ENCODE measurements around the gene CD99. TPM values are rescaled to one million over a fixed set of nuclear protein-coding genes. Genes with fewer than 3 reads are reported as not detected.

Gene CD99
- total and polyA plus RNA-seq, 4 donors: 118 to 266 (median 189) TPM

- Histone ChIP-seq H3K36me3 (ENCODE audit: control insufficient read depth in 4 of 4, insufficient read depth in 4 of 4, low read length in 4 of 4) (no peaks in the 10 kb centered on the region), H3K4me3 (no peak overlapping the region), H3K9me3 (ENCODE audit: control insufficient read depth in 4 of 4, insufficient read depth in 3 of 4, low read length in 3 of 4) (no peaks in the 10 kb centered on the region), H3K27me3 (ENCODE audit: control insufficient read depth in 3 of 3, insufficient read depth in 3 of 3, low read length in 2 of 3) (peaks cover 0 to 21% (median 16%) of the 10 kb centered on the region in 3 donors), H3K4me1 (ENCODE audit: control insufficient read depth in 5 of 5, insufficient read depth in 5 of 5, low read length in 5 of 5) (no peaks in the 10 kb centered on the region), H3K27ac (ENCODE audit: low read depth in 1 of 2, low read length in 1 of 2) (no peak overlapping the region), H3K9ac (ENCODE audit: insufficient read depth in 1 of 2, low read length in 2 of 2) (no peak overlapping the region)
- ATAC-seq (ENCODE audit: insufficient read depth, low FRiP score) (no peak), DNase-seq (peak in 1 of 3 donors; percentile 34)
- TF ChIP-seq, protein P1, sequence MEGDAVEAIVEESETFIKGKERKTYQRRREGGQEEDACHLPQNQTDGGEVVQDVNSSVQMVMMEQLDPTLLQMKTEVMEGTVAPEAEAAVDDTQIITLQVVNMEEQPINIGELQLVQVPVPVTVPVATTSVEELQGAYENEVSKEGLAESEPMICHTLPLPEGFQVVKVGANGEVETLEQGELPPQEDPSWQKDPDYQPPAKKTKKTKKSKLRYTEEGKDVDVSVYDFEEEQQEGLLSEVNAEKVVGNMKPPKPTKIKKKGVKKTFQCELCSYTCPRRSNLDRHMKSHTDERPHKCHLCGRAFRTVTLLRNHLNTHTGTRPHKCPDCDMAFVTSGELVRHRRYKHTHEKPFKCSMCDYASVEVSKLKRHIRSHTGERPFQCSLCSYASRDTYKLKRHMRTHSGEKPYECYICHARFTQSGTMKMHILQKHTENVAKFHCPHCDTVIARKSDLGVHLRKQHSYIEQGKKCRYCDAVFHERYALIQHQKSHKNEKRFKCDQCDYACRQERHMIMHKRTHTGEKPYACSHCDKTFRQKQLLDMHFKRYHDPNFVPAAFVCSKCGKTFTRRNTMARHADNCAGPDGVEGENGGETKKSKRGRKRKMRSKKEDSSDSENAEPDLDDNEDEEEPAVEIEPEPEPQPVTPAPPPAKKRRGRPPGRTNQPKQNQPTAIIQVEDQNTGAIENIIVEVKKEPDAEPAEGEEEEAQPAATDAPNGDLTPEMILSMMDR (IDR thresholded peaks at IDR 0.05; ENCODE audit: control extremely low read depth, extremely low read depth): no peak
- WGBS, 2 donors: 23 to 37% methylated on average over 6 of the region's 6 CpGs
Observed at GRCh38 chrX:2781698-2782097, 90.6 kb downstream of the CD99 start.

DNA sequence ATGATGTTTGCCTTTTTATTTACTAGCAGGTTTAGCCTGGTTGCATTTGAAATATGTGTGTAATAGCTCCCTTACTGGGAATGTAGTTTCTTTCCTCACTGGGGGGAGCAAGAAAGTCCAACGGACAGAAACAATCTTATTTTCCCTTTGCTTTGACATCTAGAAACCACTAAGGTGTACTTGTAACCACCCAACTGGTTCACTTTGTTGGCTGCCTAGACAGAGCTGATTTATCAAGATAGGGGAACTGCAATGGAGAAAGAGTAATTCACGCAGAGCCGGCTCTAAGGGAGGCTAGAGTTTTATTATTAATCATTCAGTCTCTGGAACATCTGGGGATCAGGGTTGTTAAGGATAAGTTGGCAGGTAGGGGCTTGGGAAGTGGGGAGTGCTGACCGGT lies 91.1 kb downstream of the CD99 start:
- Histone ChIP-seq H3K27me3 (ENCODE audit: control insufficient read depth in 3 of 3, insufficient read depth in 3 of 3, low read length in 2 of 3) (peaks cover 0 to 19% (median 19%) of the 10 kb centered on the region in 3 donors), H3K4me1 (ENCODE audit: control insufficient read depth in 5 of 5, insufficient read depth in 5 of 5, low read length in 5 of 5) (no peaks in the 10 kb centered on the region), H3K36me3 (ENCODE audit: control insufficient read depth in 4 of 4, insufficient read depth in 4 of 4, low read length in 4 of 4) (no peaks in the 10 kb centered on the region), H3K9ac (ENCODE audit: insufficient read depth in 1 of 2, low read length in 2 of 2) (no peak overlapping the region), H3K27ac (ENCODE audit: low read depth in 1 of 2, low read length in 1 of 2) (no peak overlapping the region), H3K9me3 (ENCODE audit: control insufficient read depth in 4 of 4, insufficient read depth in 3 of 4, low read length in 3 of 4) (peaks cover 0 to under 1% (median 0%) of the 10 kb centered on the region in 4 donors), H3K4me3 (no peak overlapping the region)
- no peak for ATAC-seq (ENCODE audit: insufficient read depth, low FRiP score)
- WGBS, 2 donors: 61 to 76% methylated on average over 4 of the region's 4 CpGs
- DNase-seq: no peak
- TF ChIP-seq, protein P1 (IDR thresholded peaks at IDR 0.05; ENCODE audit: control extremely low read depth, extremely low read depth): no peak

DNA sequence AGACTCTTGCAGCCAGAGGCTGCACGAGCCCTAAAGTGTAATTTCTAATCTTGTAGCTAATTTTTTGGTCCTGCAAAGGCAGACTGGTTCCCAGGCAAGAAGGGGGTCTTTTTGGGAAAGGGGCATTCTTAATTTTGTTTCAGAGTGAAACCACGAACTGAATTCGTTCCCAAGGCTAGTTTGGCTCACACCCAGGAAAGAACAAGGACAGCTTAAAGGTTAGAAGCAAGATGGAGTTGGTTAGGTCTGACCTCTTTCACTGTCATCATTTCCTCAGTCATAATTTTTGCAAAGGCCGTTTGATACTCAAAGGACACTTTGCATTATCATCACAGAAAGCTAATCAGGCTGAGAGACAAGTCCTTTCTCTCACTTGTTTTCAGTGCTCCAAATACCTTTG lies 91.7 kb downstream of the CD99 start:
- no peaks in the 10 kb centered on the region for H3K4me1 ChIP-seq (ENCODE audit: control insufficient read depth in 5 of 5, insufficient read depth in 5 of 5, low read length in 5 of 5)
- ATAC-seq (ENCODE audit: insufficient read depth, low FRiP score): no peak
- H3K27me3 ChIP-seq (ENCODE audit: control insufficient read depth in 3 of 3, insufficient read depth in 3 of 3, low read length in 2 of 3): peaks cover 0 to 19% (median 19%) of the 10 kb centered on the region in 3 donors
- no peak for DNase-seq
- WGBS, 2 donors: 69 to 79% methylated on average over 4 of the region's 4 CpGs
- H3K36me3 ChIP-seq (ENCODE audit: control insufficient read depth in 4 of 4, insufficient read depth in 4 of 4, low read length in 4 of 4): no peaks in the 10 kb centered on the region
- H3K9me3 ChIP-seq (ENCODE audit: control insufficient read depth in 4 of 4, insufficient read depth in 3 of 4, low read length in 3 of 4): peaks cover 0 to 2% (median 0%) of the 10 kb centered on the region in 4 donors
- no peak overlapping the region for H3K4me3 ChIP-seq
- TF ChIP-seq, protein P1 (IDR thresholded peaks at IDR 0.05; ENCODE audit: control extremely low read depth, extremely low read depth): no peak
- no peak overlapping the region for H3K9ac ChIP-seq (ENCODE audit: insufficient read depth in 1 of 2, low read length in 2 of 2)
- no peak overlapping the region for H3K27ac ChIP-seq (ENCODE audit: low read depth in 1 of 2, low read length in 1 of 2)

GRCh38 chrX:2784026-2784425 lies 92.9 kb downstream of the CD99 start:
- Histone ChIP-seq H3K27ac (ENCODE audit: low read depth in 1 of 2, low read length in 1 of 2) (no peak overlapping the region), H3K9ac (ENCODE audit: insufficient read depth in 1 of 2, low read length in 2 of 2) (no peak overlapping the region), H3K4me1 (ENCODE audit: control insufficient read depth in 5 of 5, insufficient read depth in 5 of 5, low read length in 5 of 5) (no peaks in the 10 kb centered on the region), H3K36me3 (ENCODE audit: control insufficient read depth in 4 of 4, insufficient read depth in 4 of 4, low read length in 4 of 4) (no peaks in the 10 kb centered on the region), H3K4me3 (no peak overlapping the region), H3K27me3 (ENCODE audit: control insufficient read depth in 3 of 3, insufficient read depth in 3 of 3, low read length in 2 of 3) (peaks cover 0 to 19% (median 19%) of the 10 kb centered on the region in 3 donors), H3K9me3 (ENCODE audit: control insufficient read depth in 4 of 4, insufficient read depth in 3 of 4, low read length in 3 of 4) (peaks cover 0 to 2% (median 0%) of the 10 kb centered on the region in 4 donors)
- ATAC-seq (ENCODE audit: insufficient read depth, low FRiP score) (no peak), DNase-seq (no peak)
- TF ChIP-seq, protein P1 (IDR thresholded peaks at IDR 0.05; ENCODE audit: control extremely low read depth, extremely low read depth): no peak
- WGBS, 2 donors: 74 to 92% methylated on average over 6 of the region's 6 CpGs

All from lung (tissue), 12 donors.